ENCODE measurements around the gene GUCA1A.
A peak's percentile ranks its signal among the peaks of the same experiment; 100 is the strongest.

GUCA1A gene

GRCh38 chr6:42173101-42173500, at the start of gene GUCA1A:
TSS of gene GUCA1A (plus strand) at chr6:42173364. CDS start at chr6:42173614, 250 bp downstream.
- DNase-seq, result no peak

GRCh38 chr6:42123379-42124103, 49.6 kb upstream of the GUCA1A start:
- DNase-seq, result no peak

DNA sequence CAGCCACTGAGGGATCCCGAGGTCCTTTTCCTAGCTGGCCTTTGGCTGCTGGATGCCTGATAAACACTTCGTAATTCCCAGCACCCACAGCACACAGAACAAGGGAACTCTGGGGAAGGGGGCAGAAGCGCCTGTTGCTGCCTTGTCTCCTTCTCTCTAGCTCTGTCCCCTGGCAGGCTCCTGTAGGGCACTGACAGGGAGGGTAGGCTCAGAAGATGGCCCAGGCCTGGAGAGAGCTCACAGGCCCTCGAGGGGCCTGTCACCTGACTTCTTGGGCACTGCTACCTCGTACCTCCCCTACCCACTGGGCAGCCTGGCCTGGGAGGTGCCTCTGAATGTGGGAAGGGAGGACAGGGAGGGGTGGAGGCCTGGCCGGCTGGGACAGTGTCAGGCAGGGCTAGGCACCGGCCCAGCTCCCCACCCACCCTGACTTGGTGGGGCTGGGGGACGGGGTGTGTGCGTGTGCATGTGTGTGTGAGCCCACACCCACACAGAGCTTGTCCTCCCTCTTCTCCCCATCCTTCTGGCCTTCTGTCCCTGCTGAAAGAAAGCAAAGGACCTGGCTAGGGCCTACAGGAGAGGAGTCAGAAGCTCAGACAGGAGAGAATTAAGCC, 48.8 kb upstream of the GUCA1A start:
- no peak for DNase-seq

DNA sequence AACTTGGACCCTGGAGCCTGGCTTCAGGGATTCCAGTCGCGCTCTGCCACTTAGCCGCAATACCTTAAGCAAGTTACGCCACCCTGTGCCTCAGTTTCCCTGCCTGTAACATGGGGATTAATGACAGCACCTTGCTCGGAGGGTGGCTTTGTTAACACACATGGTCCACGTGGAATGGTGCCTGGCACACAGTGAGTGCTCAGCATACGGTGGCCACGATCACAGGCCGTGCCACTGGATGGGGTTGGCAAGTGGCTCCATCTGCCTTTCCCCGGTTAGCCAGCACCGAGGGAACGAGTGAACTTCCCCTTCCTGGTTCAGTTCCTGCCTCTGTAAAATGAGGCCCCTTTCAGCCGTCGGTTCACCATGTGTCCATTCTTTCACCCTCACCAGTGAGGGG, 47.9 kb upstream of the GUCA1A start:
- no peak for DNase-seq

- DNase-seq, result no peak
These were observed 47.5 kb upstream of the GUCA1A start for GRCh38 chr6:42125663-42126062.

DNA sequence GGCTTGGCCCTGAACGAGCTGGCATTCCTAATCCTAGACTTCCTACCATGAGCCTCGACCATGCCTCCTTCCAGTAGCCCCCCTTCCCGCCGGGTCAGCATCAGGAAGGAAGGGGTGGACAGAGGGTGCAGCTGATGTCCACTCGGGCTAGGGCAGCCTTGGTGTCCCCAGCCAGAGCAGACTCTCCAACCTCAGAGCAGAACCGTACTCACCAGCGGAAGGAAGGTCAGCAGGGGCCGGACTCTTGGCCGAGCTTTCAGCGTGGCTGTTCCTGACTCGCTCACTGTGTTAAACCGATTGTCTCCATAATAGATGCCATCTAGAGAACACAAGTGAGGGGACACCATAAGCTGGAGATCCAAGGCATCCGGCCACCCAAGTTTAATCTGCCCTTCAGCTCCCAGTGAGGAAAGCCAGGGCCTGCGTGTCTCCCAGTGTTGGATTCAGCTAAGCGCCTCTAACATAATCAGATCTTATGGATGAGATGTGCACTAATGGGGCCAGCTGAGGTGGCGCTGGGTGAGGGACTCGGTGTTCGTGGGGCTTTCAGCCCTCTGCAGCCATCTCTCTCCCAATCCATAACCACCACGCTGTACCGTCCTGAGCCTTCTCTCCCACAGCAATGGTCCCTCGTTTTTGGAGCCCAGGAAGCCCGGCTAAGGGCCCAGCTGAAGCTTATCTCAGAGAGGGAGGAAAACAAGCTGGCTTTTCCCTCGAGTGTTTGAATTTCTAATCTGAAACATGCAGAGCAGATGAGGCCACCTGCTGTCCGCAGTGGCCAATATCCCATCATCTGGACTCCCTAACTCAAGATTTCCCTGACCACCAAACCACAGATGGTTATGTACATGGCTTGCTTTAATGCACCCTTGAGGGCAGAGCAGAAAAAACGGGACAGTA, 44.5 kb upstream of the GUCA1A start:
- no peak for DNase-seq

- DNase-seq, result no peak
These were observed 43.8 kb upstream of the GUCA1A start for GRCh38 chr6:42129360-42129676.

DNA sequence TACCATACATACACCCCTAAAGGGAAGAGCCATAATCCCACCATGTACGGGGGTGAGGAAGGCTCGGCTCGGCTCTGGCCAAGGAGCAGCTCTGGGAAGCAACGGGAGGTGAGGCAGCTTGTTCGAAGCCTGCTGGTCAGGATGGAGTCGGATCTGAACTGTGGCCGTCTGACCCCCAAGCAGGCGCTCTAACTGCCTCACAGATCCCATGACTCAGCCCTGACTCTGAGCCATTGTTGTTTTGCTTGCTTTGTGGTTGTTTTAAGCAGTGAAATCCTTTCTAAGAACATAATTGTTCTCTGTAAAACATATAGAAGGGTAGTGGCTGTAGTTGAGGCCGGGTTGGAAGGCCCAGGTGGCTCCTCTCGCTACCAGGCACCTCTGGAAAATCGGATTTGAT, 41.6 kb upstream of the GUCA1A start:
- no peak for DNase-seq

- no peak for DNase-seq
These were observed 39.2 kb upstream of the GUCA1A start for GRCh38 chr6:42133926-42134325.

DNA sequence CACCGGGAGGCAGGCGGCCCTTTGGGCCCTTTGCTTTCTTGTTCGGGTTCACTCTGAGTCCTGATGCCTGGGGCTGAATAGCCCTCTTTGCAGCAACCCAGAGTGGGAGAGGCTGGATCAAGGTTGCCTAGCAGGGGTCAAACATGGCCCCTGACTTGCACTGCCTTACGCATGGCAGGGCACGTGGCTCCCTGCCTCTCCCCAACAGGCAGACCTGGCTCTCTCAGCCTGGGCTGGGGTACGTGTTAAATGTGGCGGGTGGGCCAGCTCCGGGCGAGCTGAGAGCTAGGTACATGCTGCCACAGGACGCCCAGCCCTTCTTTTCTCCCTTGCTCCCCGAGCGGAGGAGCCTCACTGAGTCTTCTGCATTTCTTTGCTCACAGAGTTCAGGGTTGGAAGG, 38.0 kb upstream of the GUCA1A start:
- DNase-seq, result no peak

DNA sequence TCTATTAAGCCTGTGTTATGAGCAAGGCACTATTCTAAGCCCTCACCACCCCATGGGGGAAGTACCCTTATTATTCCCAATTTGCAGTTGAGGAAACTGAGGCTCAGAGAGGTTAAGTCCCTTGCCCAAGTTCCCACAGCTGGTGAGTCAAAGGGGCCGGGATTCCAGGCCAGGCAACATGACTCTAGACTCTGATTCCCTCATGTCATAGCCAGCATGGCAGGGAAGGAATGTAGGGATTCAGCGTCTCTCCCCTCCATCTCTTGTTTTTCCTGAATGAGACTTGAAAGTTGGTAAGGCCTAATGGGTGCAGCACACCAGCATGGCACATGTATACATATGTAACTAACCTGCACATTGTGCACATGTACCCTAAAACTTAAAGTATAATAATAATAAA, 37.4 kb upstream of the GUCA1A start:
- DNase-seq, result no peak

GRCh38 chr6:42136508-42137193, 36.5 kb upstream of the GUCA1A start:
- DNase-seq, result peak in 1 of 2 donors; percentile 20

DNA sequence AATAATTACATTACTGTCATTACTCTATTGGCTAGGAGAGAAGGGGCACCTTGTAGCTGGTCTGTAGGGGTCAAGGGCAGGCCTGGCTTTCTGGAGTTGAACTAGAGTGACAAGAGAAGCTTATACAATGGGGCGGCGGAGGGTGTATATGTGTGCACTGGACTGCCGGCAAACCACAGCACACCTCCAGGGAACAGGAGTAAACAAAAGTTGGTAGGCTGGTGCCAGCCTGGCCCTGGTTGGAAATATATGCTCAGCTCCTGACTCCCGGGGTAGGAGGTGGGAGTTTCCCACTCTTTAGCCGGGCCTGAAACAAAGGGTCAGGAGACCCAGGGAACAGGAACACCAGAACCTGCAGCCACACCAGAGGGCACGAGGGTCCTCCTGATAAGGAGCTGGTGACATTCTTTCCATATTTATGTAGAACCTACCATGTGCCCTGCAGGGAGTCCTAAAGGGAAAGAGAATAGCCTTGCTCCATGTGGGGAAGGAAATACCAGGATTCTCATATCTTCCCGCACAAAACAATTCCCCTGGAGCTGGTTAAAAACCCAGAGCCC, 35.9 kb upstream of the GUCA1A start:
- DNase-seq, result no peak

DNA sequence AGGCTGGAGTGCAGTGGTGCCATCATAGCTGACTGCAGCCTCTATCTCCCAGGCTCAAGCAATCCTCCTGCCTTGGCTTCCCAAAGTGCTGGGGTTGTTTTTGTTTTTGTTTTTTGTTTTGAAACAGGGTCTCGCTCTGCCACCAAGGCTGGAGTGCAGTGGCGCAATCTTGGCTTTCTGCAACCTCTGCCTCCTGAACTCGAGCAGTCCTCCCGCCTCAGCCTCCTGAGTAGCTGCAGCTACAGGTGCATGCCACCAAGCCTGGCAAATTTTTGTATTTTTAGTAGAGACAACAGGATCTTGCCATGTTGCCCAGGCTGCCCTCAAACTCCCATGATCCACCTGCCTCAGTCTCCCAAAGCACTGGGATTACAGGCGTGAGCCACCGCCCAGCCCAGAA, 35.0 kb upstream of the GUCA1A start:
- DNase-seq, result no peak

DNA sequence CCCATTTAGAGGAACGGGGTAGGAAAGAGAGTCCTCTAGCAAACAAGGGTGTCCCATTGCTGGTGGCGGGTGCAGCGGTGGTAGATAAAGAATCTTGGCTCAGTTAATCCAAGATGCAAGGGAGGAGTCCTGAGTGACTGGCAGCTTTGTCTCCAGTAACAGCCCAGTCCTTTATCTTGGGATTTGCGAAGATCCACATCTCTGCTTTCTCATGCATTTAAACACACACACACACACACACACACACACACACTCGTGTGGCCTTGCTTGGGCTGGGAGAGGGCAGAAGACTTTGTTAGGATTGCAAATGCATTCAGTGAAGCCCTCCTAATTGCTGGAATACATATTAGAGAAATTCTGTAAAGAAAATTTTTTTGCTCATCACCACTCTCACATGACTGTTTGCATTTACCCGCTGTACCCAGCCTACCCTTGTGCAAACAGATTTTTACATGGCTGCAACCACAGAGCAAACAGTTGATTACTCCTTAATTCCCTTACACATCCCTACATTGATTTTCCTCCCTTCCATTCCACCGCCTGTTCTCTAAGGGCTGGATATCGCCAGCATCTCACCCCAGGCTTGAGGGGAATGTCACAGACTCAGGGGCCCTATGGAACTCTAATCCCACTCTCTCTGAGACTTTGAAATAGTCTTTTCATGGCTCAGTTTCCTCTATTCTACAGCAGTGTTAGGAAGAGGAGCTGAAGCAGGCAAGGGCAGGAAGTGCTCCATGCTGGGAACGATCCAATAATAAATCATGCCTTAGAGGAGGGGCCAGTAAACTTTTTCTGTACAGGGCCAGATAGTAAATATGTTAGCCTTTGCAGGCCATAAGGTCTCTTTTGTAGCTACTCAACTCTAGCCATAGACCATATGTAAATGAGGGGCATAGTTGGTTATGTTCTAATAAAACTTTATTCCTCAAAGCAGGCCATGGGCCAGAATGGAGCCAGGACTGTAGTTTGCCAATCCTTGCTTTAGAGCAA, 34.2 kb upstream of the GUCA1A start:
- DNase-seq, result no peak

DNA sequence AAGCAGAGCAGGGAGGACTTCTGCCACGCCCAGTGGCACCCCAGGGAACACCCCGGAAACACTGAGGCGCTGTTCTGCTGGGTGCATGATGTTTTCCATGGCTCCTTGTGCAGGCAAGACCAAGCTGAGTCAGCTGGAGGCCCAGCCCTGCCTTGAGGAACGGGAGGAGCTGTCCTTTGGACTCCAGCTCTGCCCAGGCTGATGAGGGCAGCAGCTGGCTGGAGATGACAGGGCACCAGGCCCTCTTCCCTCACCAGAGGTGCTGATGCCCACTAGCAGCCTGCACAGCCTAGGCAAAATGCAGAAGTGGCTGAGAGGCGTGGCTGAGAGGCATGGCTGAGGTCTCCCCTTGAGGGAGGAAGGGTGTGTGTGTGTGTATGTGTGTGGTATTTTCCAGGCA, 33.1 kb upstream of the GUCA1A start:
- DNase-seq, result peak in 1 of 2 donors; percentile 44

DNA sequence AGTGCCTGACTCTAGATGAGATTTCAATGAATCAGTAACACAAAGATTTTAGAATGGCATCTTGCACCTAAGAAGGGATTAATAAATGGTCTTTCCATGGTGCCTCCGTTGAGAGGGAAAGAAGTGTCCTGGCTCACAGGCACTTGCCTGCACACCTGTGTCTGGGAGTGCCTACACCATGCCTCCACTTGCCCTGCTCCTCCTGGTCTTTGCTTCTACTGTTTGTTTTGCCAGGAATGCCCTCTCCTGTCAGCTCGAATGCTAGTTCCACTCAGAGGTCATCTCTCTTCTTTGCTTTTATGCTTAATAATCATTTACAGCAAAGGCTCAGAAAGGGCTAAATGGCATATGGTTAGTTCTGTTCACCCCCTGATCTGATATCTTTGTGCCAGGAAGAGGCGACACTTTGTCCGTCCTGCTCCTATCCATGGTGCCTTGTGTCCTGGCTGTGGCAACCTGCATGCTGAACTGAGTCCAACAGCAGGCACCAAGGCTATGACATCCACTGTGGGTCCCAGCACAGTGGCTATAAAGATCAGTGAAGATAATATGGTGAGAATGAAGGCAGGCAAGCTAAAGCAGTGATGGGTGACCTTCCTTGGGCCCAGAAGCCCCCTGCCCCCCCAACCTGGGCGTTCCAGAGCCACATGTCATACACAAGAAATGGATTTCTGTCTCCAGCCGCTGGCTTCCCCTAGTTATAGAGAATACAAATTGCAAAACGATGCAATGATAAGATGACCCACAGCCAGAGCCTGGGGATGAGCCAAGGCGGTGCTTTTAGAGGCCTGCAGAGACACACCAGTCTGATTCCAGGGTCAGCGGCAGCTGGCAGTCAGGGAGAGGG, 32.2 kb upstream of the GUCA1A start:
- no peak for DNase-seq

GRCh38 chr6:42141603-42142117, 31.5 kb upstream of the GUCA1A start:
- no peak for DNase-seq

DNA sequence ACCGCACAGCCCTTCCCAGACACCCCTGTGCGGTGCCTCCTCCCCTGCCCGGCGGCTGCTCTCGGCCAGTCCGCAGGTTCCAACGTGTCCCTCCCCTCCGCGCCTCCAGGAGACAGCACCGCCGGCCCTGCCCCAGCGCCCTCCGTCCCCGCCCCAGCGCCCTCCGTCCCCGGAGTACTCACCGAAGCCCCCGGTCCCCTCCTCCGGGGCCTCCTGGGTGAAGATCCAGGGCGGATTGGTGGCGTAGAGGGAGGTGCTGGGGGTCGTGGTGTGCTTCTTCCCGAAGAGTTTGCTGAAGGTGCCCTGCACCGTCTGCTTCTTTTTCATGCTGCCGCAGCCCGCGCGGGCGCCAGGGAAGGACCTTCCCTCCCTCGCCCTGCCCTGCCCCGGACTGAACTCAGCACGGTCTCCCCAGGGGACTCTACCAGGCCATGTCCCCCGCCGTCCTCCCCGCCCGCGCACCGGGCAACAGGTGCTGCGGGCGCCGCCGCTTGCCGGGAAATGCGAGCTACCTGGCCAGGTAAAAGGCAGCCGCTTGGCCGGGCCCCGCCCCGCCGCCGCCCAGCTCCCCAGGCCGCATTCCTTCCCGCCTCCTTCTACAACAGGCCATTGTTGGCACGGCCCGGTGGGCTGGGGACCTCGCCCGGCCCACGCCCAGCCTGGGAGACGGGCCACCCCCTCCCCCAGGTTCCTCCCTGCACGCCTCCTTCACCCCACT, 30.9 kb upstream of the GUCA1A start, which contains the start of gene C6orf132:
Gene C6orf132 (minus strand): TSS at position 503 of the 718 bp plus-strand sequence. CDS start 176 bp downstream, at position 327.
- DNase-seq, result no peak

GRCh38 chr6:42147138-42147562, 26.0 kb upstream of the GUCA1A start:
- no peak for DNase-seq
